GM19395 (cell line): ENCODE results near the gene OR10X1.

Experiments
- ATAC-seq: cut with Tn5 transposase; IDR thresholded peaks from one replicate; pipeline ENCODE4 v1.9.1; 2021; ENCODE audit warnings: mild to moderate bottlenecking, moderate library complexity; ENCODE audit not compliant: unreplicated experiment

OR10X1 gene, protein sequence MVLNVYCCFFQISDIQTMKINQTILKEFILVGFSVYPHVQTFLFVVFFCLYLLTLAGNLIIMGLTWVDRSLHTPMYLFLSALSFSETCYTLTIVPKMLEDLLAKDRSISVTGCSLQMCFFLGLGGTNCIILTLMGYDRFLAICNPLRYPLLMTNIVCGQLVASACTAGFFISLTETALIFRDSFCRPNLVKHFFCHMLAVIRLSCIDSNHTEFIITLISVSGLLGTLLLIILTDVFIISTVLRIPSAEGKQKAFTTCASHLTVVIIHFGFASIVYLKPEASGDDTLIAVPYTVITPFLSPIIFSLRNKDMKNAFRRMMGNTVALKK

DNA sequence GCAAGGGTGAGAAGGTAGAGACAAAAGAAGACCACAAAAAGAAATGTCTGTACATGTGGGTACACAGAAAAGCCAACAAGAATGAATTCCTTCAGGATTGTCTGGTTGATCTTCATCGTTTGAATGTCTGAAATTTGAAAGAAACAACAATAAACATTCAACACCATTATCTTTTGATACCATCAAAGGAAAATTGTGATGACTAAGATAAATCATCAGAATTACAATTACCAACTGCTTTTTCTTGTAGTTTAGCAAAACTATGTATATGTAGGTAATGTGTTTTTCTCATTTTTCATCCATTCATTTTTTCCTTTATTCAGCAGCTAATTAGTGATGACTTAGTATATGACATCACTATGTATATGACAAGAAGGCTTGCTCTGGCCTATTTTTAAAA lies at the start of gene OR10X1:
TSS of gene OR10X1 (minus strand) at position 167 of the 400 bp plus-strand sequence. CDS start at position 167, 0 bp downstream.
- no peak for ATAC-seq

DNA sequence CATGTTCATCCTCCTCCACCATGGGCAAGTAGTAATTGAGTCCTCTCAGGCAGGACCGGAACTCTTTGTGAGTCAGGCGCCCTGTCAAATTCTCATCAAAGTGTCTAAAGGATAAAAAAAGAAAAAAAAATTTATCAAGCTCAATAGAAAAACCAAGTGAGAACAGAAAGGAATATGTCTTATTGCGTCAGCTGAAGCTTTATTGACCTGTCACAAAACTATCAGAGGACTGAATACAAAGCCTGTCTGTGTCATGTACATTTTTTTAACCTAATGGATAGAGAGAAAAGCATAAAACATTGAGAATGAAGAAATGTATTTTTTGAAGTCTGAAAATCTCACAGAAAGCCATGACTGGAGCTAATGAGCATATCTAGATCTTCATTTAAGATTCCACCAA lies 34.1 kb upstream of the OR10X1 start:
- no peak for ATAC-seq

DNA sequence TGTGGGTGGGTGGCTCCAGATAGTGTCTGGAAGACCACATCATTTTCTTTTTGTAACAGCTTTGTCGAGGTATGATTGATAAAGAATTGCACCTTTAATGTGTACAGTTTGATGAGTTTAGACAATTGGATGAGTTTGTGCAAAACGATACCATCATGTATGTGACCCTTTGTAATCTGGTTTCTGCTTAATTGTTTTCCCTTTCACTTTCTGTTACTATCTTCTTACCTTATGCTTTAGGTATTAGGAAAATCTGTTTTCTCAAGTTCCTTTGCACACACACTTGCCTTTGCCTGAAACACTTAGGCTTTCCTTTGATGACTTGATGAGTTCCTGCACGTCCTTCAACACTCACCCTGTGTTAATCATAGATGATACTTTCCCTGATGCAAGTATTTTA lies 32.2 kb upstream of the OR10X1 start:
- no peak for ATAC-seq

DNA sequence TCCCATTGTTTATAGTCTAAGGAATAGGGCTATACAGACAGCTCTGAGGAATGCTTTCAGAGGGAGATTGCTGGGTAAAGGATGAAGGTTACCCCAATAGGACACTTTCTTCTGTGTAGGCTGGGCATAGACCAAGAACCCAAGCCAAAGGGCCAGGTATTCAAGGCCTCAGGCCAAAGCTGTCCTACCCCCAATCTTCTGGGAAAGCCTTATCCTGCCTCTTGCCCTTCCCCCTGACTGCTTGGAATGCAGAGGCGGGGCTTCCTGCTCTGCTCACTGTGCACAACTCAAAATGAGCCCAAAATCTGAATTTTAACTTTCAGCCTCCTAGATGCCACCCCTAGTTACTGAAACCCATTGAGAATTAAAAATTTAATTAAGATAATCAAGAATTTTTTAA lies 27.6 kb upstream of the OR10X1 start:
- ATAC-seq, result no peak

DNA sequence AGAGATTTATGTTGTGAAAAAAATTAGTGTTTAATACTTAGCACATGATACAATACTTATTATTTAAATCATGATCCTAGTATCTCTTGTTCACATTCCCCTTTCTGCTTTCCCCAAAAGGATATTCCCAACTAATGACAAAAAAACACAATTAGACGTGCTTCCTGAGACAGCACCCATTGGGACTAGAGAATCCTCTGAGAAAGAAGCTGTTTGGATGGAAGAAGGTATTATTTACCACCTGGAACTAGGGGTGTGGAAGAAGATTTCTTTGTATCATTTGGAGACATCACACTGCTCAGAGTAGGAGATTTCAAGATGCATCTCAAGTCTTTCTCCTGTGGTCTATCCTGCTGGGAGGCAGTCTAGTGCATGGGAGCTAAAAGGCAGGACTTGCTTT lies 25.3 kb upstream of the OR10X1 start, which contains the start of gene OR10Z1:
TSS of gene OR10Z1 (plus strand) at position 301 of the 400 bp plus-strand sequence. CDS start 1,171 bp downstream, outside the sequence.
- ATAC-seq, result no peak

DNA sequence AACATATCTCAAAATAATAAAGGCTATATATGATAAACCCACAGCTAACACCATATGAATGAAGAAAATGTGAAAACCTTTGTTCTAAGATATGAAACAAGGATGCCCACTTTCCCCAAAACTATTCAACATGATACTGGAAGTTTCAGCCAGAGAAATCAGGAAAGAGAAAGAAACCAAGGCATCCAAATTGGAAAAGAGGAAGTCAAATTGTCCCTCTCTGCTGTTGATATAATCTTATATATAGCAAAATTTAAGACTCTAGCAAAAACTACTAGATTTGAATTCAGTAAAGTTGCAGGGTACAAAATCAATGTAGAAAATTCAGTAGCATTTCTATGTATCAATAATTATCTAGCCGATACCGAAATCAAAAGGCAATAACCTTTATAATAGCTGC lies 21.0 kb upstream of the OR10X1 start:
- no peak for ATAC-seq

DNA sequence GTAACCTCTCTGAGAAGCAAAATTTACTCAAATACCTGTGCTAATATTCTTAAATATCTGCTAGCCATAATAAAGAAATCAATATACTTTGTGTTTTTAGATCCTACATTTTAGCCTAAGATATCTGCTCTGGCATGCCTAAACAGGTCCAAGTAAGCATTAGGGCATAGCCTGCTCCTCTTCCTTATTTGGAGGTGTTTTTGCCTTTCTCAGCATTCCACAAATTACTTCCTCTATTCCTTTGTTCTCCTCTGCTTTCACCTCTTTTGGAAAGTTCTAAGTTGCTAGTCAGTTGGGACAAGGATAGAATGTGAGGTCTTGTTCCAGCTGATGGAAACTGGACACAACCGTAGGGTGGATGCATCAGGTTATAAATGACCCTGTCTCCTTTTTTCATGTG lies 7.2 kb upstream of the OR10X1 start:
- ATAC-seq, result no peak

DNA sequence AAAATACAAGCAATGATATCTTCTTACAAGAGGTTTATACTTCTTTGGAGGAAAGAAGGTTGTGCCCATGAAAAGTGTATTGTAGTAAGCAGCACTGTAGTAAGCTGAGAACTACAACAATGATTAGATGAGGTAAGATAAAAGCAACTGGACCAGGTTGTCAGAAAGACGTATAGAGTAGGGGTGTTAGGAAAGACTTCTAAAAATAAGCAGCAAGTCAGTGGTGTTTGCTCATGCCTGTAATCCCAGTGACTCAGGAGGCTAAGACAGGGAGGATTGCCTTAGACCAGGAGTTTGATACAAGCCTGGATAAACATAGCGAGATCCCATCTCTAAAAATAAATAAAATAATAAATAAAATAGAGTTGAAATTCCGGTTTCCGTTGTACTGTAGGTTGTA lies 4.3 kb upstream of the OR10X1 start:
- no peak for ATAC-seq

DNA sequence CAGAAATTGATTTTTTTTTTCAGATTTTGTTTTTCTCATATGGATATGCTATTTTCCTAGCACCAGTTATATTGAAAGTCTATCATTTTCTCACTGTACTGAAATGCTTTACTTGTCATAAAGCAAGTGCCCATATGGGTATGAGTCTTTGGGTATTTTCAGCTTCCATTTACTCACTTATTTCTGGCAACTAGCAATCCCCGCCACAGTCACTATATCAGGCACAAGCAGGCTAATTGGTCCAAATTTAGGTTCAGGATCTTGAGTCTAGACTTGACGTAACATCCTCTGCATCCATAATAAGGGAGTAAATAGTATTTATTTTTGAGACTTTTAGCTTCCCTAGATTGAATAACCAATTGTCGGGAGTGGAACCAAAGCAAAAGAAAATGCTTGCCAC lies 2.1 kb downstream of the OR10X1 start:
- no peak for ATAC-seq

DNA sequence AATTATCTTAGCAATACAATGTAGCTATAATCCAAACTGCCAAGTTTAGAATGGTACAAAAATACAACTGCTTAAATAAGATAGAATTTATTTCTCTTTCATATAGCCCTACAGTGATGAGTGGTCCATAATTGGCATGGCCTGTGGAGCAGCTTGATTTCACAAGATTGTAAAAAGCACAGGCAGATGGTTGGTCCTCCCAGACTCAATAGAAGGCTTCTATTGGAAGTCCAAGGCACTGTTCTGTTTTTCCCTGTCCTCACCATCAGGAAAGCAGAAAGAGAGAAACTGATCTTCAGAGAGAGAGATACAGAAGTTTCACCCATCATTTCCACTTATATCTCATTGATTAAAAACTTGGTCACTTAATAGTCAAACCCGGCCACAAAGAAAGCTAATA lies 7.5 kb downstream of the OR10X1 start:
- no peak for ATAC-seq

DNA sequence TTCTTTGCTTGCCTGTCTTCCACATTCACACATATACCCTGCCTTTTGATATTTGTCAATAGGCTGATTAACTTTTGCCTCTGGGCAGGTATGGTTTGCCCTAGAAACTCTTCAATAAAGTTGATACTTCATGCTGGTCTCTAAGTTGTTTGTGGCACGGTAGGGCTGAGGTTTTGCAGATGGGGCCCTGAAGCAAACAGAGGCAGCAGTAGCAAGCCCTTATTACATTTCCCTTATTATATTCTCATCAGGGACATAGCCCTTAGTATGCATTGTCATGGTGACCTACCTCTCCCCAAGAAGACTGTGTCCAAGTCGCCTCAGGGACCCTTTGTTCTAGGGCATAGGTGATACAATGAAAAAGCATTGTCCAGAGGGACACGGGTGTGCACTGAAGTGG lies 9.2 kb downstream of the OR10X1 start, which contains the start of gene OR6P1:
TSS of gene OR6P1 (minus strand) at position 101 of the 400 bp plus-strand sequence. CDS start 6,976 bp downstream, outside the sequence.
- no peak for ATAC-seq

DNA sequence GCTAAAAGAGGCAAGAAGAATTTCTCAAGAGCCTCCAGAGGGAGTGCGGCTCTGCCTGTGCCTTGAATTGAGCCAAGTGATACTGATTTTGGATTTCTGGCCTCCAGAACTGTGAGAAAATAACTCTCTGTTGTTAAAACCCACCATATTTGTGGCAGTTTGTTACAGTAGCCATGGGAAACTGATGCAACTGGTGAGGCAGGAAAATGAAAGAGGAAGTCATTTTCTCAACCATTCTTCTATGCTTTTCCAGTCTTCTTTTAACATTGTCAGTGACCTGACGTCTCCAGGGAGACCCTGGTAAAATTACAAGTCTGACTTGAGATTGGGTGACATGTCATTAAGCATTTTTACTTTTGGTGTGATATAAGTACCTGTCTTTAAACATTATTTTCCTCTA lies 15.1 kb downstream of the OR10X1 start:
- no peak for ATAC-seq

DNA sequence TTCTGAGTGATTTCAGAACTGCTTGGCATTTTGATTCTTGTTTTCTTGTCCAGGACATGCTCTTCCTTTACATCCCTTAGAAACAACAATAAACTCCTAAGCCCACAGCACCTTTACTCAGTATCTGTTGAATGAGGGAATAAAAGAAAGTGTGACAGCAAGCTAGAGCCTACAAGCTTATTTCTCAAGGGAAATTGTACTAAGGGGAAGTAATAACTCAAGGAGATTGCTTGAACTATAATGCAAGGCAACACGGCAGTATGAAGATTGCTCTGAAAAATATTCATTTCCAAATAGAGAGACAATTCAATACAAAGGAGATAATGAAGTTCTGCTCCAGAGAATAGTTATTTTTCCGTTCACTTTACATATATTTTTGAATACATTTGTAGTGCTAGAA lies 15.8 kb downstream of the OR10X1 start:
- ATAC-seq, result no peak

DNA sequence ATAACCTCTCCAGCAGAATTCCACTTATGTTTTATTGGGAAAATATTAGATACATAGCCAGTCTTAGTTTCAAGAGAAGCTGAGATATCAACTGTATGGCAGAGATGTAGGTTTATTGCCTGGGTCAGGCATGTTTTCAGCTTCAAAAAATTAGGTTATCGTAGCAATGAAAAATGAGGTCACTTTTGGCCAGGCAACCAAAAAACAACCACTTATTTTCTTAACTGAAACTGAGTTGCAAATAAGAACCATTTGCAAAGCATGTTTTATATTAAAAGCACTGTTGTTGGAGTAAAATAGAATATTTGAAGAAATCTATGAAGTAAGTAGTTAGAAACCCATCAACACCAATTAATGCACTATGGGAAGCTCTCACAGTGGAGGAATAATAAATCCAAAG lies 20.0 kb downstream of the OR10X1 start:
- no peak for ATAC-seq

DNA sequence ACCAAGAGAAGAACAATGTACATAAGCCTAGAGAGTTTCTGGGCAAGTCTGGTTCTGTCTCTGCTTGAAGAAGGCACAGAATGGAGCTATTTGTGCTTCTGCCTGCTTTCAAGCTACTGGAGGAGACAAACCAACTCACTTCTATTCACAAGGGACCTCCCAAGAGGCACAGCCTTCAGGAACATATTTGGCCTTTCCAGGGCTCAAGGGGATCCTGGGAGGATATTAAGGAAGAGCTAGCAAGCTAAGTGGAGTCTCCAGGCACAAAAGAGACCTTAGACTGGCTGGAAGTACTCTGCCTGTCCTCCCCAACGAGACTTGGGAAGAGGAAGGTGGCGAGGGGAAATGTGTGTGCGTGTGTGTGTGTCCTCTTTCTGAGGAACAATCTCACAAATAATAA lies 25.3 kb downstream of the OR10X1 start, which contains the start of gene OR6Y1:
TSS of gene OR6Y1 (minus strand) at position 54 of the 400 bp plus-strand sequence. CDS start 6,300 bp downstream, outside the sequence.
- no peak for ATAC-seq

DNA sequence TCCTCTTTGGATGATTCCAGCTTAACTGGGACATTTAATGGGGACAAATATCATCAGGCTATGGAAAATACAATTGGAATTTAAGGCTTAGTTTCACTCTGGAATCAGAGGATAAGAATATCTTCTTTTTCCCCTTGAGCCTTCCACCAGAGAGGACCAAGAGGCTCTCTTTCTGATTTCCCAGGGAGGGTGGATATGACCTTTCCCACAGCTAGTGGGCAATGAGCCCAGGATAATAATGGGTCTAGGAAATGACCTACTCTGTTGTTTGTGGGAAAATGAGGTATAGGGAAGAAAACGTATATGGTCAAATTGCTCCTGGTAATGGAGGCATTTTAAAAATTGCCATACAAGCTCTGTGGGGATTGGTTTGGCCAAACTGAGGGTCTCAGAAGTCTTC lies 27.4 kb downstream of the OR10X1 start:
- ATAC-seq, result no peak

DNA sequence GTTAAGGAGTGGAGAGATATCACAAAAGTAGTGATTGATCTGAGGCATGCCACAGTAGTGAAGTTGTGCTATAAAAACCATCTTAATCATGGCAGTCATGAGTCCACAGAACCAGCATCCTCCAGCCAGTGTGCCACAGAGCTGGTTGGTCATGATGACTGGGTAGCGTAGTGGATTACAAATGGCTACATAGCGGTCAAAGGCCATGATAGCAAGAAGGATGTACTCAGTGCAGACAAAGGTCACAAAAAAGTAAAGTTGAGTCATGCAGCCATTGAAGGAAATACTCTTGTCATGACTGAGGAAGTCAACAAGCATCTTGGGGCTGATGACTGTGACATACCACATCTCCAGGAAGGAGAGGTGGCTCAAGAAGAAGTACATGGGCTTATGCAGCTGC lies 32.2 kb downstream of the OR10X1 start:
- no peak for ATAC-seq

DNA sequence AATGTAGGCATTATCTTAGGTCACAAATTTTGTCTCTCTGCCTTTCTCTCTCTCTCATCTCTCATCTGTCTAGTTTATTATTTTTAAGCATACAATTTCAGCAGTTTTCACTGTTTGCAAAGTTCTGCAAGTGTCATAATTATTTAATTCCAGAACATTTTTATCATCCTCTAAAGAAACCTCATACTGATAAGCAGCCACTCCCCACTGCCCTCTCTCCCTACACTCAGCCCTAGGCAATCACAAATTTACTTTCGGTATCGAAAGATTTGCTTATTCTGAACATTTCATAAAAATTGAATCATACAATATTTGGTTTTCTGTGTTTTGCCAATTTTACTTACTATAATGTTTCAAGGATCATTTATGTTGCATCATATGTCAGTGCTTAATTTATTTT lies 42.1 kb downstream of the OR10X1 start:
- ATAC-seq, result no peak

DNA sequence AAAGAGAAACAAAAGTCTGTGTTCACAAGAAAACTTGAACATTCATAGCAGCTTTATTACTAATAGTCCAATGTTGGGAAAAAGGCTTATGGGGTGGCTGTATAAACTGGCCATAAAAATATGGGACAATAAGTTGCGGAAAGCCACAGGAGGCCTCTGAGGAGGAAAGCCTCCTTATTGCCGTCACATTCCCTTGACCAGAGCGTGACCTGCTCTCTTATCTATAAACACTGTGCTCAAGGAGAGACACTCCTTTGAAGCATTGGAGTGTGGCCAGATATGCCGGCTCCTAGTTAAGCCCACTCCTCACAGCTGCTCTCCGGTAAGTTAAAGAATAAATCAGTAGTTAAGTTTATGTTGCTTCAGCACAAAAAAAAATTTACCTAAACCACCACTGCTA lies 45.2 kb downstream of the OR10X1 start:
- ATAC-seq, result no peak
